Upper lobe of left lung (tissue), 4 donors: ENCODE measurements around the gene BET1.

ENCODE experiments used
- EP300 ChIP-seq, 4 donors: sonication (generic); formaldehyde crosslinking; IDR thresholded peaks; one replicate each; pipeline ENCODE4 v1.5.1; 2017; ENCODE audit warnings: antibody characterized with exemption in 4 of 4, control low read depth in 2 of 4
- POLR2A ChIP-seq, 4 donors: fragments of 450-650 bp; IDR thresholded peaks; one replicate each; pipeline ENCODE4 v1.5.1; 2016 to 2017; ENCODE audit warnings: antibody characterized with exemption in 4 of 4, mild to moderate bottlenecking in 2 of 4
- POLR2AphosphoS5 ChIP-seq, 2 donors: sonication (generic); formaldehyde crosslinking; IDR thresholded peaks; one replicate each; pipeline ENCODE4 v1.5.1; 2017; ENCODE audit warnings: antibody characterized with exemption in 2 of 2
- TF ChIP-seq, protein P1 (sequence below), 6 experiments: fragments of 450-650 bp in 4 of 6; fragments of 200-600 bp in 2 of 6; sonication (generic) in 2 of 6; IDR thresholded peaks; one replicate each; pipeline ENCODE4 v1.5.1; 2016 to 2019; ENCODE audit warnings: antibody characterized with exemption in 6 of 6

DNA sequence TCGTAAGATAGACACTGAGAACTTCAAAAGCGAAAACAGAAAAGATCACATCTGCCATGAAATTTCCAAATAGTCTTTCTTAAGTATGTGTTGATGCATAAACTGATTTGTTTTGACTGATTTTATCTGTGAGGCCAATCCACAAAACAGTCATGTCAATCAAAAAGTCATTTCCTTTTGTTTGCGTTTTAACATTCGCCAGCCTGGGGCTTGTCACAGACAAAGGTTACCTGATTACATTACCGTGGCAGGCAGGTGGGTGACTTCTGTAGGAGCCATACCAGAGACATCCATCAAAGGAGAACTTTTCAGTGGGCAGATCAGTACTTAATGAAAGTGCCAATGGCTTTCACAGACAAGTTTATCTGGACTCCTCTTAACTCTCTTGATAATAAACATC lies 45.5 kb upstream of the BET1 start:
- TF ChIP-seq, protein P1, sequence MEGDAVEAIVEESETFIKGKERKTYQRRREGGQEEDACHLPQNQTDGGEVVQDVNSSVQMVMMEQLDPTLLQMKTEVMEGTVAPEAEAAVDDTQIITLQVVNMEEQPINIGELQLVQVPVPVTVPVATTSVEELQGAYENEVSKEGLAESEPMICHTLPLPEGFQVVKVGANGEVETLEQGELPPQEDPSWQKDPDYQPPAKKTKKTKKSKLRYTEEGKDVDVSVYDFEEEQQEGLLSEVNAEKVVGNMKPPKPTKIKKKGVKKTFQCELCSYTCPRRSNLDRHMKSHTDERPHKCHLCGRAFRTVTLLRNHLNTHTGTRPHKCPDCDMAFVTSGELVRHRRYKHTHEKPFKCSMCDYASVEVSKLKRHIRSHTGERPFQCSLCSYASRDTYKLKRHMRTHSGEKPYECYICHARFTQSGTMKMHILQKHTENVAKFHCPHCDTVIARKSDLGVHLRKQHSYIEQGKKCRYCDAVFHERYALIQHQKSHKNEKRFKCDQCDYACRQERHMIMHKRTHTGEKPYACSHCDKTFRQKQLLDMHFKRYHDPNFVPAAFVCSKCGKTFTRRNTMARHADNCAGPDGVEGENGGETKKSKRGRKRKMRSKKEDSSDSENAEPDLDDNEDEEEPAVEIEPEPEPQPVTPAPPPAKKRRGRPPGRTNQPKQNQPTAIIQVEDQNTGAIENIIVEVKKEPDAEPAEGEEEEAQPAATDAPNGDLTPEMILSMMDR (IDR thresholded peaks at IDR 0.05) = no peak
- TF ChIP-seq EP300 (IDR thresholded peaks at IDR 0.05) (no peak), POLR2AphosphoS5 (IDR thresholded peaks at IDR 0.05) (no peak), POLR2A (IDR thresholded peaks at IDR 0.05) (no peak)
